ENCODE measurements around the gene SPOCK1. TPM values are rescaled to one million over a fixed set of nuclear protein-coding genes. Genes with fewer than 3 reads are reported as not detected.

The SPOCK1 gene
- total RNA-seq, 2 donors from 2014 or later: not detected

- no peak for ATAC-seq (replicated peaks in 1 of 2)
- H3K27ac Mint-ChIP-seq: no peak overlapping the region
- no peaks in the 10 kb centered on the region for H3K4me1 Mint-ChIP-seq (ENCODE audit: low read depth)
- DNase-seq: no peak
- no peaks in the 10 kb centered on the region for H3K27me3 Mint-ChIP-seq (ENCODE audit: low read depth)
- no peaks in the 10 kb centered on the region for H3K9me3 Mint-ChIP-seq
- no peak overlapping the region for H3K4me3 Mint-ChIP-seq
- H3K36me3 Mint-ChIP-seq (ENCODE audit: insufficient read depth in 2 of 2): no peaks in the 10 kb centered on the region
Measured at GRCh38 chr5:137488516-137488915, 10.6 kb downstream of the SPOCK1 start.

- ATAC-seq (replicated peaks in 1 of 2) (no peak), DNase-seq (no peak)
- H3K4me1 Mint-ChIP-seq (ENCODE audit: low read depth): no peaks in the 10 kb centered on the region
- H3K36me3 Mint-ChIP-seq (ENCODE audit: insufficient read depth in 2 of 2): no peaks in the 10 kb centered on the region
- no peak overlapping the region for H3K4me3 Mint-ChIP-seq
- H3K9me3 Mint-ChIP-seq: no peaks in the 10 kb centered on the region
- H3K27ac Mint-ChIP-seq: no peak overlapping the region
- no peaks in the 10 kb centered on the region for H3K27me3 Mint-ChIP-seq (ENCODE audit: low read depth)
Measured at GRCh38 chr5:137487600-137487999, 11.5 kb downstream of the SPOCK1 start.

- Mint-ChIP-seq H3K36me3 (ENCODE audit: insufficient read depth in 2 of 2) (no peaks in the 10 kb centered on the region), H3K9me3 (no peaks in the 10 kb centered on the region), H3K4me3 (no peak overlapping the region), H3K27ac (no peak overlapping the region), H3K4me1 (ENCODE audit: low read depth) (no peaks in the 10 kb centered on the region), H3K27me3 (ENCODE audit: low read depth) (no peaks in the 10 kb centered on the region)
- DNase-seq (no peak), ATAC-seq (replicated peaks in 1 of 2) (no peak)
Measured at GRCh38 chr5:137486707-137487106, 12.4 kb downstream of the SPOCK1 start.

GRCh38 chr5:137481596-137481995, 17.5 kb downstream of the SPOCK1 start:
- no peaks in the 10 kb centered on the region for H3K36me3 Mint-ChIP-seq (ENCODE audit: insufficient read depth in 2 of 2)
- no peak overlapping the region for H3K4me3 Mint-ChIP-seq
- H3K27ac Mint-ChIP-seq: no peak overlapping the region
- no peaks in the 10 kb centered on the region for H3K9me3 Mint-ChIP-seq
- no peaks in the 10 kb centered on the region for H3K4me1 Mint-ChIP-seq (ENCODE audit: low read depth)
- peaks cover 1% of the 10 kb centered on the region for H3K27me3 Mint-ChIP-seq (ENCODE audit: low read depth)
- ATAC-seq (replicated peaks in 1 of 2): no peak
- no peak for DNase-seq

- Mint-ChIP-seq H3K27me3 (ENCODE audit: low read depth) (peaks cover 11% of the 10 kb centered on the region), H3K27ac (no peak overlapping the region), H3K36me3 (ENCODE audit: insufficient read depth in 2 of 2) (no peaks in the 10 kb centered on the region), H3K9me3 (no peaks in the 10 kb centered on the region), H3K4me1 (ENCODE audit: low read depth) (no peaks in the 10 kb centered on the region), H3K4me3 (no peak overlapping the region)
- DNase-seq: no peak
- no peak for ATAC-seq (replicated peaks in 1 of 2)
Measured at GRCh38 chr5:137478043-137478442, 21.1 kb downstream of the SPOCK1 start.

GRCh38 chr5:137470921-137471220, 28.3 kb downstream of the SPOCK1 start:
- Mint-ChIP-seq H3K4me1 (ENCODE audit: low read depth) (no peaks in the 10 kb centered on the region), H3K36me3 (ENCODE audit: insufficient read depth in 2 of 2) (no peaks in the 10 kb centered on the region), H3K27me3 (ENCODE audit: low read depth) (peaks cover 2% of the 10 kb centered on the region), H3K9me3 (no peaks in the 10 kb centered on the region), H3K4me3 (no peak overlapping the region), H3K27ac (no peak overlapping the region)
- DNase-seq (no peak), ATAC-seq (replicated peaks in 1 of 2) (no peak)

DNA sequence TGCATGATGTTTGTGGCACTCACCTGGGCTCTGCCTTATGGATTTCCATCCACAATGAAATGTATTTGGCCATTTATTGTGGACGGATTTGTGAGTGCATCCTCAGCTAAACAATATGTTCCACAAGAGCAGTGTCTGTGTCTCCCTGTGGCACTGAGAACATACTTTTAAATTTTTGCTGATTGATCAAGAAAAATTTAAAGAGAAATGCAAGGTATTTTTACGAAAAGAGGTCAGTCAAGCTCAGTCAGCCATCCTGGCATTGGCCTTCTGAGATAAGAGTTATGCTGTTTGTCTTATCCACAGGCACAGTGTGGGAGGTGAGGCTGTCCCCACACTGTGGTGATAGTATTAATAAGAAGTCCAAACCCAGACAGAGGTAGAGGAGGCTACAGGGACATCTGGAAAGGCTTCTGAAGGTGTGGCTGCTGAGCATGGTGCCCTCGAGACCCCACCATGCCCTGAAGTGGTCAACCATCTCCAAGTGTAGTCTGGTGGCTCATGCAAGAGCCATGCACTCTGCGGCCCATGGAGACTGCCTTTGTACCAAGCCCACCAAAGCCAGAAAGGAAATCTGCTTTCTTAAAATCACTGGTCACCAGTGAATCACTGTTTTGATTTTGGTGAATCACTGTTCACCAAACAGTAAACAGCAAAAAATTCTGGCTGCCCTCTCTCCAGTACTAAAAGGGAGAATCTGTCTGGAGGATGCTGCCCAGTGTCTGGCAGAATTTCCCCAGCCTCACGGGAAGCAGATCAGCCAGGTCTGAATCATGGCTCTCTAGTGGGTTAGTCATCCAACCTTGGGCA, 28.8 kb downstream of the SPOCK1 start:
- no peaks in the 10 kb centered on the region for H3K36me3 Mint-ChIP-seq (ENCODE audit: insufficient read depth in 2 of 2)
- H3K27ac Mint-ChIP-seq: no peak overlapping the region
- no peak for DNase-seq
- H3K9me3 Mint-ChIP-seq: no peaks in the 10 kb centered on the region
- no peaks in the 10 kb centered on the region for H3K4me1 Mint-ChIP-seq (ENCODE audit: low read depth)
- H3K27me3 Mint-ChIP-seq (ENCODE audit: low read depth): no peaks in the 10 kb centered on the region
- no peak overlapping the region for H3K4me3 Mint-ChIP-seq
- ATAC-seq (replicated peaks in 1 of 2): no peak

GRCh38 chr5:137466889-137467288, 32.2 kb downstream of the SPOCK1 start:
- Mint-ChIP-seq H3K27me3 (ENCODE audit: low read depth) (no peaks in the 10 kb centered on the region), H3K4me3 (no peak overlapping the region), H3K4me1 (ENCODE audit: low read depth) (no peaks in the 10 kb centered on the region), H3K36me3 (ENCODE audit: insufficient read depth in 2 of 2) (no peaks in the 10 kb centered on the region), H3K9me3 (no peaks in the 10 kb centered on the region), H3K27ac (no peak overlapping the region)
- DNase-seq (no peak), ATAC-seq (replicated peaks in 1 of 2) (no peak)

GRCh38 chr5:137465930-137466329, 33.2 kb downstream of the SPOCK1 start:
- DNase-seq (no peak), ATAC-seq (replicated peaks in 1 of 2) (no peak)
- Mint-ChIP-seq H3K4me3 (no peak overlapping the region), H3K4me1 (ENCODE audit: low read depth) (no peaks in the 10 kb centered on the region), H3K27me3 (ENCODE audit: low read depth) (no peaks in the 10 kb centered on the region), H3K9me3 (no peaks in the 10 kb centered on the region), H3K36me3 (ENCODE audit: insufficient read depth in 2 of 2) (no peaks in the 10 kb centered on the region), H3K27ac (no peak overlapping the region)

DNA sequence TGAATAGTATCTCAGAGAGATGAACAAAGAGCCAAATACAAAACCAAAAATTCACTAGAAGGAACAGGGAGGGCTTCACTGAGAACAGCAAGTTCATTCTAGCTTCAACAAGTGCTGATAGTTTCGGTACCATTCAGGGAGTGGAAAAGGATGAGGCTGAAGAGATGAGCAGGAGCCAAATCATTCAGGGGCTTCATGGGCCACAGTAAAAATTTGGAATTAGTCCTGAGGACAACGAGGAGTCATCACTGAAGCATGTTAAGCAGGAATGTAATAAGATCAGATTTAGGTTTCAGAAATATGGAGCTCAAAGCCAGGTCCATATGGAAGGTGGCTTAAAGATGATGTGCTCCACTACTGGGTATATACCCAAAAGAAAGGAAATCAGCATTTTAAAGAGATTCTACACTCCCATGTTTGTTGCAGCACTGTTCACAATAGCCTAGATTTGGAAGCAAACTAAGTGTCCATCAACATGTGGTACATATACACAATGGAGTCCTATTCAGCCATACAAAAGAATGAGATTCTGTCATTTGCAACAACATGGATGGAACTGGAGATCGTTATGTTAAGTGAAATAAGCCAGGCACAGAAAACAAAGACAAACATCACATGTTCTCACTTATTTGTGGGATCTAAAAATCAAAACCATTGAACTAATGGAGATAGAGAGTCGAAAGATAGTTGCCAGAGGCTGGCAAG, 36.2 kb downstream of the SPOCK1 start:
- H3K36me3 Mint-ChIP-seq (ENCODE audit: insufficient read depth in 2 of 2): no peaks in the 10 kb centered on the region
- no peaks in the 10 kb centered on the region for H3K27me3 Mint-ChIP-seq (ENCODE audit: low read depth)
- H3K27ac Mint-ChIP-seq: no peak overlapping the region
- ATAC-seq (replicated peaks in 1 of 2) (no peak), DNase-seq (no peak)
- no peaks in the 10 kb centered on the region for H3K4me1 Mint-ChIP-seq (ENCODE audit: low read depth)
- no peaks in the 10 kb centered on the region for H3K9me3 Mint-ChIP-seq
- no peak overlapping the region for H3K4me3 Mint-ChIP-seq

DNA sequence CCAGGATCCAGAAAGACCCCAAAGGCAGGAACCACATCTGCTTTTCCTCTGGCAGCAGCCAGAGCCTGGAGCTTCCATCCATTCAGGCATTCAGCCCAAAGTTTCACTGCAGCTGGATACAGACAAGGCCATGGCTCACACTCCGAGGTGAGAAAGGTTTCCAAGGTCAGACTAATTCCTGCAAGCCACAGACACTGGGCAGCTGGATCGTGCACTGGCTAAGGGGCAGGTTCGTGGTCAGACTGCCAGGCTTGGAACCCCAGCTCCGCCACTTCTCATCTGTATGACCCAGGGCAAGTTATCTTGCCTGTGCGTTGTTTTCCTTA, 36.9 kb downstream of the SPOCK1 start:
- H3K4me3 Mint-ChIP-seq: no peak overlapping the region
- no peaks in the 10 kb centered on the region for H3K36me3 Mint-ChIP-seq (ENCODE audit: insufficient read depth in 2 of 2)
- H3K27ac Mint-ChIP-seq: no peak overlapping the region
- ATAC-seq (replicated peaks in 1 of 2): no peak
- no peaks in the 10 kb centered on the region for H3K4me1 Mint-ChIP-seq (ENCODE audit: low read depth)
- no peaks in the 10 kb centered on the region for H3K9me3 Mint-ChIP-seq
- DNase-seq: no peak
- H3K27me3 Mint-ChIP-seq (ENCODE audit: low read depth): peaks cover 2% of the 10 kb centered on the region

DNA sequence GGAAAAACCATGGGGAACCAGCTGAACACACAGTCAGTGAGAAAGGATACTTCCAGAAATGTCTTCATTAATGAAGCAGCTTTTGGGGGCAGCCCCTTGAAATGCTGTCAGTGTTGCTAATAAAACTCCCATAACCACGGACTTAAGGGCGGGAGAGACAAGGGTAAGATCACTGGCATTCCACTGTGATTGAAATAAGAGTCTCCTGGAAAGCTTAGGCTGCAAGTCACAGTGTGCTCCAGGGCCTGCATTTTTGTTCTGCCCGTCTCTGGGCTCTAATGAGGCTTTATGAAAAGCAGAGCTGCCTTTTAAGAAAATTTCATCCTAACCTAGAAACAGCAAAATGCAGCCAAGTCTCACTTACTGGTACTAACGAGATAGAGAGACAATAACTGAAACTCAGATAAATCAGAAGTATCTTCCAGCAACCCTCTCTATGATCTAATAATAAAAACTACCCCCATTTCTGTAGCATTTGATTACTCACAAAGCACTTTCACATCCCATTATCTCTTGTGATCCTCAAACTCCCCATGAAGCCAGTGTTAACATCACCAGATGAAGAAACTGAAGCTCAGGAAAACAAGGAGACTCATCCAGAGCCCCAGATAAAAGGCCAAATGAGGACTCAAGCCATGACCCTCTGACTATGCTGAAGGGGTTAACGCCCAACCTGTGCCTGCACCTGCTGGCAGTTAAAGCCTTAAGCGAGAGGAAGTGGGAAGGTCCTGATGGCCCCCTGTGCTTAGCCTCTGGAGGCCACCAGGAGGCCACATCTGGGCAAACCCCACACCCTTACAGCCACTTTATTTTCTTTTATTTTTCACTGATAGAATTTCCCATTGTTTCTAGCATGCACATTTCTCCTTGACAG, 37.5 kb downstream of the SPOCK1 start:
- no peak for ATAC-seq (replicated peaks in 1 of 2)
- Mint-ChIP-seq H3K4me1 (ENCODE audit: low read depth) (no peaks in the 10 kb centered on the region), H3K27ac (no peak overlapping the region), H3K9me3 (peaks cover 0 to 1% of the 10 kb centered on the region in 2 donors), H3K27me3 (ENCODE audit: low read depth) (peaks cover 8% of the 10 kb centered on the region), H3K36me3 (ENCODE audit: insufficient read depth in 2 of 2) (no peaks in the 10 kb centered on the region), H3K4me3 (no peak overlapping the region)
- no peak for DNase-seq

DNA sequence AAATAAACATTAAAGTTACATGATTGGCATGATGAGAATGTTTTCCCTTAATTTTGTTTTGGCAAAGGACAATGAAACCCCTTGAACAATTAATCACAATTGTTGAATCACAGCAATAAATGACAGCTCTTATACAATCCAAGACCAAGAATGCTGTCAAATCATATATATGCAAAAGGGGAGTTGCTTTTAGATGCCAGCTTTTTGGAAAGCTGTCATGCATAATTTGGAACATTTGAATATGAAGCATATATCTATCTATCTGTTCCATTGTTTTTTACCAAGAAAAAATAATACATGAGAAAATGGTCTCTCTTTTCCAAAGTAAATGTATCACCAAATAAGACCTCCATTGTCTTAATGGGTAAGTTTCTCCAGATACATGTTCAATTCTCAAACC, 44.5 kb downstream of the SPOCK1 start:
- Mint-ChIP-seq H3K27ac (no peak overlapping the region), H3K4me3 (no peak overlapping the region), H3K36me3 (ENCODE audit: insufficient read depth in 2 of 2) (no peaks in the 10 kb centered on the region), H3K4me1 (ENCODE audit: low read depth) (no peaks in the 10 kb centered on the region), H3K27me3 (ENCODE audit: low read depth) (peaks cover 8% of the 10 kb centered on the region), H3K9me3 (peaks cover 1% of the 10 kb centered on the region in 2 donors)
- no peak for ATAC-seq (replicated peaks in 1 of 2)
- DNase-seq: no peak

Data from activated T-cell treated with anti-CD3 and anti-CD28 coated beads, Interleukin-2, amount 50 U/mL, for 72 hours (primary cell).